Fibroblast of skin of abdomen (primary cell): ENCODE data around the gene TCP10L. TPM values are rescaled to one million over a fixed set of nuclear protein-coding genes. Genes with fewer than 3 reads are reported as not detected.
"Not testable (repeated sequence)": the region's sequence is repeated elsewhere in the genome, so short reads cannot be mapped to it uniquely, and the experiment has no call there.

Source experiments
- DNase-seq: peaks from one replicate; pipeline ENCODE4 v3.0.0-alpha.2; 2013
- polyA plus RNA-seq, 2 experiments: library from polyadenylated mRNA; unstranded; fragments of 120-200 nt; gene quantifications; one replicate each; pipeline ENCODE4 v1.2.1, GENCODE V29; 2013; ENCODE audit not compliant: insufficient read length in 2 of 2

TCP10L gene, protein sequence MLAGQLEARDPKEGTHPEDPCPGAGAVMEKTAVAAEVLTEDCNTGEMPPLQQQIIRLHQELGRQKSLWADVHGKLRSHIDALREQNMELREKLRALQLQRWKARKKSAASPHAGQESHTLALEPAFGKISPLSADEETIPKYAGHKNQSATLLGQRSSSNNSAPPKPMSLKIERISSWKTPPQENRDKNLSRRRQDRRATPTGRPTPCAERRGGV
- 0.19 TPM for polyA plus RNA-seq (2013, experiment 1 of 2; ENCODE audit: insufficient read length)
- polyA plus RNA-seq (2013, experiment 2 of 2; ENCODE audit: insufficient read length) = 0.32 TPM

DNA sequence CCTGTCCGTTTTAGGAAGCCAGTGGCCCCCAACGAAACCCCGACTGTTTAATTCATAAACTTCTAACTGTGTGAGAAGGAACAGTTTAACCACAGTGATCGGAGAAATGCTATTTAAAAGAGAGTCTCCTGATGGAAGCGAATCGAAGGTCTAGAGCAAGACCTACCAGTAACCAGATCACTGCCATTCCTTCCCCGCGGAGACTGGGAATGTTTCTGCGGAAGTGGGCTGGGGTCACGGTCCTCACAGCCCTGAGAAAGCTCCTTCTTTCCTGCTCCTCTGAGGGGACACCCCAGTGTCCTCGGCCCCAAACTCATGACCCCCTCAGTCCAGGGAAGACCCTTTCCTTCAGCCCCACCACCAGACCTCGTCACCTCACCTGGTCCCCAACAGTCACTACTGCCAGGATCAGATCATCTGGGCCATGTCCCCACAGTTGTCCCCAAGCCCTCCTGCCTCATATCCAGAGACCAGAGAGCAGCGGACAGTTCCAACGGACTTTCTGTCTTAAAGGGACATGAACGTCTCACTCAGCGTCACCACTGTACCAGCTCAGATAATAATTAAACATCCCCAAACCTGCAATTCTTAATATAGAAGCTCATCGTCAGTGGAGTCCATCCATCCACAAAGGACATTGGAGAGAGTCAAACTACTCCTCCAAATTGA, at the start of gene TCP10L:
TCP10L (minus strand) TSS at position 482 of the 669 bp plus-strand sequence. CDS start 1,219 bp downstream, outside the sequence.
- DNase-seq = no peak

- peak; percentile 19 for DNase-seq
Measured at GRCh38 chr21:32626621-32627196, 41.4 kb upstream of the TCP10L start.

DNA sequence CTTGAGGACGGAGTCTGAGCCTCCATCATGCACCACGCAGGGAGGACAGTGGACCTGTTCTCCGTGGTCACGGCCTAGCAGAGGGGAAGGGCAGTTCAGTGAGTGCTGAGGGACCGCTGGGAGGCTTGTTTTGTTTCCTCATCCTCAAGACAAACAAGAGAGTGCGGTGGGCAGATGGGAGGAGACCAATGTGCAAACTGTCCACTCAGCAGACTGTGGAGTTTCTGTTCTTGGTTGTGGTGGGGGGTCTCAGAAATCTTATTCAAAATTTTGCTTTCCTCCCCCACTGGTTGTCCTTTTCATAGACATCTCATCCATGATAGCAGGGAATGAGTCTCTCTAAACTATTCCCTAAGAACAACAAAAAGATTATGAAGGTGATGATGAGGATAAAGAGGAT, 32.9 kb upstream of the TCP10L start:
- not testable (repeated sequence) for DNase-seq

DNA sequence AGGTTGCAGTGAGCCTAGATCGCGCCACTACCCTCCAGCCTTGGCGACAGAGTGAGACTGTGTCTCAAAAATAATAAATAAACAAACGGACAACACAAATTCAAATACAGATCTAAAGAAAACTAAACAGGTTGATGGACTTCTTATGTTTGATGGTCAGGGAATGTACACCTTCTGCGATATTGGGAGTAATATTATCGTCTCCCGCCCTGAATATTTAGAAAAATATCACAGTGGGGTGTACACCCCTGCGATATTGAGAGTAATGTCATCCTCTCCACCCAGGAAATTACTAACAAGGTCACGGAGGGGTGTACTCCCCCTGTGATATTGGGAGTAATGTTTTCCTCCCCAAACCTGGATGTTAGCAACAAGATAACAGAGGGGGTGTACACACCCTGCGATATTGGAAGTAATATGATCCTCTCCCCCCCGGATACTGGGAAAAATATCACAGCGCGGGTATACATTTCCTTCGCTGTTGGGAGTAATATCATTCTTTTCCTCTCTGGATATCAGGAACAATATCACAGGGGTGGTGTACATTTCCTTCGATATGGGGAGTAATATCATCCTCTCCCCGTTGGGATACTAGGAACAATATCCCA, 28.2 kb upstream of the TCP10L start:
- no peak for DNase-seq

- no peak for DNase-seq
Measured at GRCh38 chr21:32612999-32613337, 27.6 kb upstream of the TCP10L start.

GRCh38 chr21:32612075-32612998, 27.0 kb upstream of the TCP10L start, which contains the start of gene CFAP298:
Gene CFAP298 (minus strand): TSS chr21:32612377. CDS start chr21:32612243, 134 bp downstream.
- peak; percentile 95 for DNase-seq

GRCh38 chr21:32611471-32611997, 26.2 kb upstream of the TCP10L start:
- DNase-seq = no peak

GRCh38 chr21:32610940-32611339, 25.6 kb upstream of the TCP10L start:
- not testable (repeated sequence) for DNase-seq

GRCh38 chr21:32608851-32609250, 23.5 kb upstream of the TCP10L start:
- DNase-seq = no peak

- no peak for DNase-seq
Measured at GRCh38 chr21:32605469-32605868, 20.1 kb upstream of the TCP10L start.

DNA sequence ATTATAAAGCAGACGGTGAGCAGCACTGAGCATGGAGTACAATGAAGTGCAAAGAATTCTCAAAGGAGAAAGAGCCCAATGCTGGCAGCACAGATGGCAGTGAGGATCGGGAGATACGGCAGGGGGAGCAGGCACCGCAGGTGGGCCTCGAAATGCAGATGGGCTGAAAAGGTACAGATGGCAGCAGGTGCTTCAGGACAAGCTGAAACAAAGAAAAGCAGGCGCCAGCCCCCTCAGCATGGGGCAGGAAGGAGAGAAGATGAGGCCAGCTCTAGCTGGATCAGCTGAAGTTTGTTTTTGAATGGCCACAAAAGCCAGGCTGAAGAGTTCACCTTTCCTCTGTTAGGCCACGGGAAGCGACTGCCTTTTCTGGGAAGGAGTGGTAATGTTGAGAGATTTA, 19.1 kb upstream of the TCP10L start:
- DNase-seq = no peak

GRCh38 chr21:32603131-32603530, 17.8 kb upstream of the TCP10L start:
- DNase-seq = no peak

DNA sequence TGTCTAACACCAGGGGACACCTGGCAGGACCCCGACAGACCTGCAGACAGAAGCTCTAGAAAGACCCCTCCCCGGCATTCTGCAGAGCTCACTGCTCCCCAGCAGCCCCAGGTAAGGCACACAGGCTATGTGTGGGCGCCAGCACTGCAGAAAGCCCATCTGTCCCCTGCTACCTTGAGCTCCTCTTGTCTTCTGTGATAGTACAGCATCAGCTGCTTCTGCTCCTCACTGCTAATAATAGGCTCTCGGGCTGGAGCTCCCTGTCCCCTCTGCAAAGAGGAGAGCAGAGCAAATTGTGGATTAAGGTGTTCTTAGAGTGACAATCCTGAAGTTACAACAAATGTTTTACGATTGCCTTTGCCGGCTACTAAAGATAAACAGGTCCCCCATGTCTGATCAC, 16.8 kb upstream of the TCP10L start:
- DNase-seq = no peak

DNA sequence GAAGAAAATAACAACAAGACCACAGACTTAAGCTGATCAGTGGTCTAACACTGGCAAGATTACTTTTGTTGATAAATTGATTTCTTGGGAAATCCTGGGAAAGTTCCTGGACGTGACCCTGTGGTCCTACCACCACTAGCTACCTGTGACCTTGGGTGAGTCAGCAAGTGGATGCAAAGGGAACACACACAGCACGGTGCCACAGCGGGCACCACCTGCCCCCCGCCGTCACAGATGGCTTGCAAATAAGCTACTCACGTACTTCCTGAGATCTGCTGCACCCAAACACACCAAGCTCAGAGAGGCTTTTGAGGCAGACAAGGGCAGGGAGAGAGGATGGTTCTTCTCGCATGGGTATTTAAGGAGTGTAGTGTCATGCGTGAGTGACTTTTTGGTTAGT, 14.2 kb upstream of the TCP10L start:
- DNase-seq = no peak

- DNase-seq = no peak
Measured at GRCh38 chr21:32599091-32599490, 13.8 kb upstream of the TCP10L start.

DNA sequence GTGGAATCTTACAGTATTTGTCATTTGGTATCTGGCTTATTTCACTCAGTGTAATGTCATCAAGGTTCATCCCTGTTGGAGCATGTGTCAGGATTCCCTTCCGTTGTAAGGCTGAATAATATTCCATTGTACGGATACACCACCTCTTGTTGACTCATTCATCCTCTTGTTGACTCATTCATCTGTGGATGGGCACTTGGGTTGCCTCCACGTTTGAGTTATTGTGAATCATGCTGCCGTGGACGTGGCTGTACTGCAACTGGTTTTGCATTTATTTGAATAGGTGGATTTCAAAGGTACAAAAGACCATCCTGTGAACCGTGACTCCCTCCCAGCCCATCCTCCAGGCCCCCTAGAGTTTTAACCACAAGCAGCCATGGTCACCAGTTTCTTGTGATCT, 11.9 kb upstream of the TCP10L start:
- peak; percentile 83 for DNase-seq

DNA sequence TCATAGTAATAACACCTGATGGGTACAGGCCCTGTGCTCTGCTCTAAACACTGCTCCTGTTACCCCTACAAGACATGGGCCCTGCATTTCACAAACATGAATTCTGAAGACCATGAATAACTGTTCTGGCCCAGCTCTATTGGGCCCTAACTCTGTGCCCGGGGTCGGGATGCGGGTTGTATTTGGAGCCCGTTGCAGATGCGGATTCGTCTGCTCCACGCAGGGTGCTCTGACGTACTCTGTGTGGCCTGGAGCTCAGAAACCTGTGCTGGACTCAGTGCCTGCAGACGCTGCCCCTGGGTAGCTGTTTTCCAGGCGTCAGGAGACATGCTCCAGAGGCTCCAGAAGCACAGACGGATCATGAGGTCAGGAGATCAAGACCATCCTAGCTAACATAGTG, 10.1 kb upstream of the TCP10L start:
- DNase-seq = no peak

GRCh38 chr21:32593690-32594089, 8.4 kb upstream of the TCP10L start:
- DNase-seq = no peak

DNA sequence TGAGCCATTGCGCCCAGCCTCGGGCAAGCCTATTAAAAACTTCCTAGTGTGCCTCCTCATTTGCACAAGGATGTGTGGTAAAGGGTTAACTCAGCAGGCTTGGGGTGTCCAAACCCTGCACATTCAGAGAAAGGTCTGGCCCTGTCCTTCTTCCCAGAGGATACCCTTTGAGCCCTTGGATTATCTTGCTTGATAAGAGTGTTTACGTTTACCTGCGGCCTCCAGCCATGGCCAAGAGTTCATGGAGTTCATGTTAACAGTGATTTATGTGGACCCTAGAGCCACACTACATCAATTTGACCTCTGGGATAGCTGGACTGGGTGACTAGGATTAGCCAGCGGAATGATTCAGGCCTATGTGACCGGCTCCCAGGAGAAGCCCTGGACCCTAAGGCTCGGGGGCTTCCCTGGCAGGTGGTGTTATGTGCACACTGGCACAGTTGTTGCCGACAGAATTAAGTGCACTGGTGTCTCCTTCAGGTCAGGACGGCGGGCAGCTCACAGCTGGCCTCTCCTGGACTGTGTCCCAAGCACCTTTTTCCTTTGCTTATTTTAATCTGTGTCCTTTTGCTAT, 7.7 kb upstream of the TCP10L start:
- DNase-seq = no peak

DNA sequence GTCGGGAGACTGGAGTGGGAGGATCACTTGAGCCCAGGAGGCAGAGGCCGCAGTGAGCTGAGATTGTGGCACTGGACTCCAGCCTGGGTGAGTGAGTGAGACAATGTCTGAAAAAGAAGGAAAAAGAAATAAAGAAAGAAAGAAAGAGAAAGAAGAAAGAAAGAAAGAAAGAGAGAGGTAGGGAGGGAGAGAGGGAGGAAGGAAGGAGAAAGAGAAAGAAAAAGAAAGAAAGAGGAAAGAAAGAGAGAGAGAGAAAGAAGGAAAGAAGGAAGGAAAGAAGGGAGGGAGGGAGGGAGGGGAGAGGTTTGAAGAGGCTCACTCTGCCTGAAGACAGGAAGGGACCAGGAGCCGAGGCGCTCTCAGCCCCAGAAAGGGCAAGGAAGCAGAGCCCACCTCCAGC, 4.8 kb upstream of the TCP10L start:
- DNase-seq = no peak

GRCh38 chr21:32587651-32588050, 2.3 kb upstream of the TCP10L start:
- no peak for DNase-seq

DNA sequence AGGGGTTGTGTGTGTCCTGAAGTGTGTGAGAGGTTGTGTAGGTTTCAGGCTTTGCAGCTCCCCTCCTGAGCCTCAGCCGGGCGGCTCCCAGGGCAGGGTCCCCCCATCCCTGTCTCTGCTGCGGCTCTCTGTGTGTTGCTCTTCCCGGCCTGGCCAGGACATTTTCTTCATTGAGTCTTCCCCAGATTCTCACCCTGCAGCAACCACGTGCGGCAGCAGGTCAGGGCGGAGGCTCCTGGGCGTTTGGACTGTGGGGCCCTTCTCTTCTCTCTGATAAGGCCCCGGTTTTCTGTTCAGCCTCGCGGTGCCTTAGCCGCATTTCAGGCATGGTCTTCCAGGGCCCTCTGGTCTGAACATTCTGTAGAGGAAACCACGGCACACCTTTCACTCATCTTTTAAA, 1.8 kb upstream of the TCP10L start:
- DNase-seq = no peak
